Cardiac muscle cell (in vitro differentiated cells and primary cell): ENCODE data around the gene CGB5. TPM values are rescaled to one million over a fixed set of nuclear protein-coding genes. Genes with fewer than 3 reads are reported as not detected.

Experiments
- DNase-seq, 2 donors: peaks; one replicate each; pipeline versions ENCODE4 v3.0.0 to v3.0.0-alpha.2; 2010 to 2017; ENCODE audit warnings: low read depth in 1 of 2, low spot score in 1 of 2
- H3K27ac ChIP-seq: fragments of 200-600 bp; sonication (generic); 2 replicates; pipeline ENCODE4 v1.5.1; 2016
- H3K27me3 ChIP-seq: fragments of 200-600 bp; sonication (generic); 2 replicates; pipeline ENCODE4 v1.6.0; 2016; ENCODE audit warnings: control low read depth
- H3K36me3 ChIP-seq: fragments of 200-600 bp; sonication (generic); 2 replicates; pipeline ENCODE4 v1.5.1; 2016; ENCODE audit warnings: control low read depth
- H3K4me1 ChIP-seq: fragments of 200-600 bp; sonication (generic); 2 replicates; pipeline ENCODE4 v1.8.1; 2017; ENCODE audit warnings: low read depth, mild to moderate bottlenecking, mixed run types
- H3K4me3 ChIP-seq: fragments of 200-600 bp; sonication (generic); 2 replicates; pipeline ENCODE4 v1.5.1; 2016; ENCODE audit warnings: mild to moderate bottlenecking
- H3K9me3 ChIP-seq: fragments of 200-600 bp; sonication (generic); 2 replicates; pipeline ENCODE4 v1.5.1; 2017; ENCODE audit warnings: low read depth, mild to moderate bottlenecking, control low read depth
- polyA plus RNA-seq: library from polyadenylated mRNA; unstranded; fragments of >200 nt; fragmentation: Nextera tagmentation; extraction: Ambion mirVana; gene quantifications from 2 replicates; pipeline ENCODE4 v1.2.1, GENCODE V29; 2016
- total RNA-seq: library from RNA; depleted of rRNA; stranded (reverse); fragments of >200 nt; gene quantifications from 2 replicates; pipeline ENCODE4 v1.2.3, GENCODE V29; 2016
- TF ChIP-seq, protein P1 (sequence below): IDR thresholded peaks from 2 replicates; pipeline ENCODE4 v1.5.1; 2012; ENCODE audit warnings: low read depth, mild to moderate bottlenecking, low read length

The CGB5 gene
- total and polyA plus RNA-seq, 2 experiments from 2014 or later = not detected

DNA sequence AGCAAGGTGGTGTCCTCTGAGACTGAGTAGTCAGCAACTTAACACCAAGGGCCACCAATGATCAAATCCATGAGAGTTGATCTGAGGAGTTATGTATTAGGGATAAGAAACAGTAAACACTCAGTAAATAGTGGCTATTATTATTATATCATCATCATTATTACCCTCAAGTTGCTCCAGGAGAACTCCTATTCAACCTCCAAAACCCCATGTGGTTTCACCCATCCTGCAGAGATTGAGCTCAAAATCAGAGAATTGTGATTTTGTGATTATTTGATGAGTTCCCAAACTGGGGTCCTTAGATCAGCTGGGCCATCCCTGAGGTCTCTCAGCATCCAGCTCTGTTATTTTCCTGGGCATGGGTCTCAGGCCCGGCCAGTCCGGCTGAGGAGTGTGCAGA lies 17.4 kb downstream of the CGB5 start:
- H3K27me3 ChIP-seq = no peaks in the 10 kb centered on the region

DNA sequence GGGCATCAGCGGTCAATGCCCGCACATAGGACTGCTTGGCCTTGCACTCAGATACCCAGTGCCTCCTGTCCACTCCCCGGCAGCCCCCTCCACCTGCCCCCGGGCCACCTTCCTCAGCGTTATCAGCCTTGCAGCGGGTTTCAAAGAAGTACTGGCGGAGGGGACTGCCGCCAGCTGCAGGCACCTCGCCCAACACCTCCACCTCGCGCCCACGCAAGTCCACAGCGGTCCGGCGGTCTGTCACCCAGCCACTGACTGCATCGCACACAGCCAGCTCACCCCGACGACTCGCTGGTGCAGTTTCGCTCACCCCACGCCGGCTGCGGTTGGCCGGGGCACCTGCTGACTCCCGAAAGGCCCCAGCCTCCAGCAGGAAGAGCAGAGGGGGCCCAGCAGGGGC lies 17.8 kb downstream of the CGB5 start:
- TF ChIP-seq, protein P1, sequence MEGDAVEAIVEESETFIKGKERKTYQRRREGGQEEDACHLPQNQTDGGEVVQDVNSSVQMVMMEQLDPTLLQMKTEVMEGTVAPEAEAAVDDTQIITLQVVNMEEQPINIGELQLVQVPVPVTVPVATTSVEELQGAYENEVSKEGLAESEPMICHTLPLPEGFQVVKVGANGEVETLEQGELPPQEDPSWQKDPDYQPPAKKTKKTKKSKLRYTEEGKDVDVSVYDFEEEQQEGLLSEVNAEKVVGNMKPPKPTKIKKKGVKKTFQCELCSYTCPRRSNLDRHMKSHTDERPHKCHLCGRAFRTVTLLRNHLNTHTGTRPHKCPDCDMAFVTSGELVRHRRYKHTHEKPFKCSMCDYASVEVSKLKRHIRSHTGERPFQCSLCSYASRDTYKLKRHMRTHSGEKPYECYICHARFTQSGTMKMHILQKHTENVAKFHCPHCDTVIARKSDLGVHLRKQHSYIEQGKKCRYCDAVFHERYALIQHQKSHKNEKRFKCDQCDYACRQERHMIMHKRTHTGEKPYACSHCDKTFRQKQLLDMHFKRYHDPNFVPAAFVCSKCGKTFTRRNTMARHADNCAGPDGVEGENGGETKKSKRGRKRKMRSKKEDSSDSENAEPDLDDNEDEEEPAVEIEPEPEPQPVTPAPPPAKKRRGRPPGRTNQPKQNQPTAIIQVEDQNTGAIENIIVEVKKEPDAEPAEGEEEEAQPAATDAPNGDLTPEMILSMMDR = no peak
- Histone ChIP-seq H3K27me3 (no peaks in the 10 kb centered on the region), H3K27ac (no peak overlapping the region), H3K4me1 (peaks cover 36% of the 10 kb centered on the region), H3K36me3 (no peaks in the 10 kb centered on the region), H3K4me3 (no peak overlapping the region), H3K9me3 (no peaks in the 10 kb centered on the region)
- DNase-seq = no peak

More for the DNA sequence above, 17.4 kb downstream of the CGB5 start:
- Histone ChIP-seq H3K36me3 (no peaks in the 10 kb centered on the region), H3K9me3 (no peaks in the 10 kb centered on the region), H3K27ac (no peak overlapping the region), H3K4me3 (no peak overlapping the region), H3K4me1 (peaks cover 32% of the 10 kb centered on the region)
- TF ChIP-seq, protein P1 = no peak
- no peak for DNase-seq

DNA sequence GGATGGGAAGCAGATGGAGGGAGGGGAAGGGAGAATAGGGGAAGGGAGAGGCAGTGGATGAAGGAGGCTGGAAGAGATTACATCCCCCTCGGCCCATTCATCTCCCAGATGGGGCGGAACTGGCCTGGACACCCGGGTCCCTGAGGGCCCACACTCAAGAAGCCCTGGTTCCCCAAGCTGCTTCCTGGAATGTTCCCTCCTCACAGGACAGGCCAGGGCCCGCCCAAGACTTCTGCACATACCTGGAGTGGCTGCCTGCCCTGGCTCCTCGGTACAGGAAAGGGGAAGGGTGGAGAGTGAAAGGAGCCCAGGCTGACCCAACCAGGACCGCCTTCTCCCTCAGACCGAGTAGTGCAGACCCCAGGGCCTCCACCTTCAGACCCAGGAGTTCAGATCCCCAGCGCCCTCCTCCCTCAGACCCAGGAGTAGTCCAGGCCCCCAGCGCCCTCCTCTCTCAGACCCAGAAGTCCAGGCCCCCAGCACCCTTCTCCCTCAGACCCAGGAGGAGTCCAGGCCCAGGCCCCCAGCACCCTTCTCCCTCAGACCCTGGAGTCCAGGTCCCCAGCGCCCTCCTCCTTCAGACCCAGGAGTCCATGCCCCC lies 20.5 kb downstream of the CGB5 start:
- no peaks in the 10 kb centered on the region for H3K27me3 ChIP-seq
- H3K36me3 ChIP-seq = no peaks in the 10 kb centered on the region
- H3K27ac ChIP-seq = peak overlapping the region; percentile 93
- peak overlapping the region; percentile 43 for H3K4me3 ChIP-seq
- no peaks in the 10 kb centered on the region for H3K9me3 ChIP-seq
- peak in 1 of 2 donors; percentile 18 for DNase-seq
- TF ChIP-seq, protein P1 = no peak
- H3K4me1 ChIP-seq = peaks cover 45% of the 10 kb centered on the region

DNA sequence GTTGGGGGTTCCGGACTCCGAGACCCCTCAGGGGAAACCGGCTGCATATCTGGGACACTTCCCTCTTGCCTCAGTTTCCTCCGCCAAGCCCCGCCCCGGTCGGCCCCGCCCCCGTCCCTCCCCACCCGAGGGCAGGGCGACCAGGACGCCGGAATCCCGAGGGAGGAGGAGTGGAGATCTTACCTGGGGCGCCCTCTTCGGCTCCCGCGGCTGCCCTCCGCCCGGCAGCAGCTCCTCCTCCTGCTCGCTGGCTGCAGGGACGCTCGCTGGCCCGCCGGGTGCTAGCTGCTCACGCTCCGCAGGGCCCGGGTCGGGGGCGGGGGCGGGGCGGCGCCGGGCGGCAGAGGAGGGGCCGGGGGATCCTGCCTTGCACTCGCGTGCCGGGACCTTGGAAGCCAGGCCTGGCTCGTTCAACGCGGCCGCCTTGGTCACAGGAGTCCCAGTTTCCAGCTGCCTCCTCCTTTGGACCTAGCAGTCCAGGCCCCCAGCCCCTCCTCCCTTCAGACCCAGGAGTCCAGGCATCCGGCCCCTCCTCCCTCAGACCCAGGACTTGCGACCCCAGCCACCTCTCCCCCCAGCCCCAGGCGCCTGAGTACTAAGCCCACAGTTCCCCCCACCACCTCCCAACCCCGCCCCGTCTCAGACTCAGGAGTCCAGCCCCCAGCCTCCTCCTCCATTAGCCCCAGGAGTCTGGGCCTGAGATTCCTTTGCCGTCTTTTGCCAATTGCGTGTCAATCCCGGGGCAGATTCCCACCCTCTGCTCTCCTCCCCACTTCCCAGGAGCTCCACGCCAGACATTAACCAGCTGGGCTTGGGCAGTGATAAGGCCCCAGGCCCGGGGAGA lies 21.3 kb downstream of the CGB5 start, which contains the start of gene NTF4:
NTF4 (minus strand) TSS at position 51 of the 844 bp plus-strand sequence. CDS start 2,821 bp downstream, outside the sequence.
- peak; percentile 50 to 88 for DNase-seq
- Histone ChIP-seq H3K4me1 (peaks cover 45% of the 10 kb centered on the region), H3K27ac (peak within 1 kb of the TSS; percentile 93), H3K9me3 (no peaks in the 10 kb centered on the region), H3K27me3 (no peaks in the 10 kb centered on the region), H3K36me3 (no peaks in the 10 kb centered on the region), H3K4me3 (peak within 1 kb of the TSS; percentile 43)
- TF ChIP-seq, protein P1 = no peak

DNA sequence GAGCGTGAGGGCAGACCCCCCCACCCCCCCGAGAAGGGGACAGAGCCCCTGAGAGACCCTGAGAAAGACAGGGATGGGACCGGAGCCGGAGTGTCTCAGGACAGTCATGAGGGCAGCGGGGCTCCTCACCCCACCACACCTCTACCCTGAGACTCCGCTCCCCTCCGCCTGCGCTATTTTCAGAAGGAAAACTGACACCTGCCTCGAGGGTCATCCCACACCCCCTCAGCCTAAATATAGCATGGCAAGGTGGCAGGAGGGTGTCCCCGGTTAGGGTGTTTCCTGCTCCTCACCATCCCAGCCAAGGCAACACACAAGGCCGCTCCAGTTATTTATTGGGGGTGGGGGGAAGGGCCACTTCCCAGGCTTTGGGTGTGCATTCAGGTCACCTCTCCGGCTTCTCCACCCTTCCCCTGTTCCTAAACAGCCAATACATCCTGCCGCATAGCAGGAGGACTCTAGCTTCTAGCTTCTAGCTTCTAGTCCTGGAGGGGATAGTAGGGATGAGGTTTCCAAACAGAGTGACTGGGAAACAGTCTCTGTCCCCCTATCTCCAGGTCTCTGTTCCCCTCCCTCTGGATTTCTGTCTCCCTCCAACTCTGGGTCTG lies 22.4 kb downstream of the CGB5 start:
- H3K27ac ChIP-seq = peak overlapping the region; percentile 93
- TF ChIP-seq, protein P1 = no peak
- no peaks in the 10 kb centered on the region for H3K27me3 ChIP-seq
- H3K4me1 ChIP-seq = peaks cover 45% of the 10 kb centered on the region
- no peaks in the 10 kb centered on the region for H3K9me3 ChIP-seq
- H3K36me3 ChIP-seq = no peaks in the 10 kb centered on the region
- DNase-seq = peak in 1 of 2 donors; percentile 54
- H3K4me3 ChIP-seq = no peak overlapping the region
